Stimulated activated naive CD8-positive, alpha-beta T cell treated with anti-CD3 and anti-CD28 coated beads, Interleukin-15, amount 100 ng/mL, for 72 hours (primary cell): ENCODE results near the gene ITK.
"Not testable (repeated sequence)": the region's sequence is repeated elsewhere in the genome, so short reads cannot be mapped to it uniquely, and the experiment has no call there.

Source experiments
- ATAC-seq: fragments of 150-1000 bp; cut with Tn5 transposase; 2 replicates; pipeline ENCODE4 v1.10.0; 2021; ENCODE audit warnings: mild to moderate bottlenecking, moderate library complexity
- DNase-seq, 2 donors: peaks; one replicate each; pipeline ENCODE4 v3.0.0; 2021 to 2022
- H3K27ac Mint-ChIP-seq, 2 donors: one replicate each; pipeline ENCODE4 v1.8.0; 2022; ENCODE audit warnings: mild to moderate bottlenecking in 2 of 2, mixed read lengths in 2 of 2, moderate library complexity in 2 of 2
- H3K27me3 Mint-ChIP-seq: one replicate; pipeline ENCODE4 v1.8.0; 2022; ENCODE audit warnings: mixed read lengths
- H3K4me1 Mint-ChIP-seq: one replicate; pipeline ENCODE4 v1.8.0; 2022; ENCODE audit warnings: mild to moderate bottlenecking, mixed read lengths
- H3K4me3 Mint-ChIP-seq, 2 donors: one replicate each; pipeline ENCODE4 v1.8.0; 2022; ENCODE audit warnings: mild to moderate bottlenecking in 2 of 2, mixed read lengths in 2 of 2, moderate library complexity in 1 of 2
- H3K9me3 Mint-ChIP-seq, 2 donors: one replicate each; pipeline ENCODE4 v1.8.0; 2022; ENCODE audit warnings: mixed read lengths in 2 of 2

Gene ITK

DNA sequence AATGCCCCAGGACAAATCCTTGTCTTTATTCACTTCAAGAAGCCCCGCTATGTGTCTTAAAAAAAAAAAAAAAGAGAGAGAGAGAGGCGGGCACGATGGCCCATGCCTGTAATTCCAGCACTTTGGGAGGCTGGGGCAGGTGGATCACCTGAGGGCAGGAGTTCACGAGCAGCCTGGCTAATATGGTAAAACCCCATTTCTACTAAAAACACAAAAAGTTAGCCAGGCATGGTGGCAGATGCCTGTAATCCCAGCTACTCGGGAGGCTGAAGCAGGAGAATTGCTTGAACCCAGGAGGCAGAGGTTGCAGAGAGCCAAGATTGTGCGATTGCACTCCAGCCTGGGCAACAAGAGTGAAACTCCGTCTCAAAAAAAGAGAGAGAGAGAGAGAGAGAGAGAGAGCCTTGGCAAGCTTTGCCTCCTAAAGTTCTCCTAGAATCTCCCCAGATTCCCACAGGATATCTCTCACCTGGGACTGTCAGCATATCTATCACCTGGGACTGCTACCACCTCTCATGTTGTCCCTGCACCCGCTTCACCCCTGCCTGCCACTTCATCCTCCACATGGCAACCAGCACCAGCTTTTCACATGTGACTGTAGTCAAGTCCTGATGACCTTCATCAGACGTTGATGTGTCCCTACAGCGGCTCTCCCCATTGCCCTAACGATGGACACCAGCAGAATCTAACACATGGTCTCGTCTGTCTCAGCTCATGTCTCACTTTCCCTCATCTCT lies 5.8 kb downstream of the ITK start:
- ATAC-seq: peak; percentile 15
- peak overlapping the region; percentile 73 to 87 for H3K4me3 Mint-ChIP-seq

GRCh38 chr5:157187046-157187754 lies 6.6 kb downstream of the ITK start:
- ATAC-seq: peak; percentile 41
- Mint-ChIP-seq H3K9me3 (no peaks in the 10 kb centered on the region), H3K27ac (peak overlapping the region; percentile 81 to 85), H3K4me3 (peak overlapping the region; percentile 73 to 87), H3K27me3 (no peaks in the 10 kb centered on the region), H3K4me1 (peaks cover 54% of the 10 kb centered on the region)
- DNase-seq: no peak

More for the DNA sequence above, 5.8 kb downstream of the ITK start:
- DNase-seq: no peak
- H3K9me3 Mint-ChIP-seq: no peaks in the 10 kb centered on the region
- H3K4me1 Mint-ChIP-seq: peaks cover 47% of the 10 kb centered on the region
- H3K27ac Mint-ChIP-seq: peak overlapping the region; percentile 85
- no peaks in the 10 kb centered on the region for H3K27me3 Mint-ChIP-seq

DNA sequence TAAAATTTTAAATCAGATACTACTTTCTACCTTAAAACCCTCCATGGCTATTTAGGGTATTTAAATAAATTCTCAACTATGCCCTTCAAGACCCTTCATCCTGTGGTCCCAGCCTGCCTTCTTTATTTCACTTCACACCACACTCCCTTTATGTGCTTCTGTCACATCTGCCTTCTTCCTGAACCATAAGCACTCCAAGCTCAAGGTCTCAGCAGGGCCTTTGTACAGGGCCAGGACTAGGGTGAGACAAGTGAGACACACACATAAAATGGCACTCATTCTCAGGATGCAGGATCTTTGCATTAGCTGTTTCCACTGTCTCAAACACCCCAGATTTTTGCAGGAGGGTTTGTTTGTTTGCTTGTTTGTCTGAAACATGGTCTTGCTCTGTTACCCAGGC lies 7.6 kb downstream of the ITK start:
- peak overlapping the region; percentile 83 to 93 for H3K27ac Mint-ChIP-seq
- H3K9me3 Mint-ChIP-seq: no peaks in the 10 kb centered on the region
- no peak for ATAC-seq
- peak overlapping the region; percentile 73 to 87 for H3K4me3 Mint-ChIP-seq
- H3K4me1 Mint-ChIP-seq: peaks cover 64% of the 10 kb centered on the region
- no peaks in the 10 kb centered on the region for H3K27me3 Mint-ChIP-seq
- DNase-seq: no peak

DNA sequence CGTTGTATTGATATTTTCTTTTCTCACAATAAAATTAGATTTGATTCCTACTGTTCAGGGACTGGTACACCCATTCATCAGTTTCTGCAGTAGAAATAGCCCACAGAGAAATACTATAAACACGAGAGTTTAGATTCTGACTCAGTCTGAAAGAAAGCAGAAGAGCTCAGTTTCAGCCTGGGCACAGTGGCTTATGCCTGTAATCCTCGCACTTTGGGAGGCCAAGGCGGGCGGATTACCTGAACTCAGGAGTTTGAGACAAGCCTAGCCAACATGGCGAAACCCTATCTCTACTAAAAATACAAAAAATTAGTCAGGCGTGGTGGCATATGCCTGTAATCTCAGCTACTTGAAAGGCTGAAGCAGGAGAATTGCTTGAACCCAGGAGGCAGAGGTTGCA lies 8.6 kb downstream of the ITK start:
- H3K4me3 Mint-ChIP-seq: peak overlapping the region; percentile 73 to 87
- DNase-seq (peak in 1 of 2 donors; percentile 63), ATAC-seq (peak; percentile 80)
- H3K27me3 Mint-ChIP-seq: no peaks in the 10 kb centered on the region
- peak overlapping the region; percentile 83 to 93 for H3K27ac Mint-ChIP-seq
- H3K9me3 Mint-ChIP-seq: no peaks in the 10 kb centered on the region
- H3K4me1 Mint-ChIP-seq: peaks cover 74% of the 10 kb centered on the region

DNA sequence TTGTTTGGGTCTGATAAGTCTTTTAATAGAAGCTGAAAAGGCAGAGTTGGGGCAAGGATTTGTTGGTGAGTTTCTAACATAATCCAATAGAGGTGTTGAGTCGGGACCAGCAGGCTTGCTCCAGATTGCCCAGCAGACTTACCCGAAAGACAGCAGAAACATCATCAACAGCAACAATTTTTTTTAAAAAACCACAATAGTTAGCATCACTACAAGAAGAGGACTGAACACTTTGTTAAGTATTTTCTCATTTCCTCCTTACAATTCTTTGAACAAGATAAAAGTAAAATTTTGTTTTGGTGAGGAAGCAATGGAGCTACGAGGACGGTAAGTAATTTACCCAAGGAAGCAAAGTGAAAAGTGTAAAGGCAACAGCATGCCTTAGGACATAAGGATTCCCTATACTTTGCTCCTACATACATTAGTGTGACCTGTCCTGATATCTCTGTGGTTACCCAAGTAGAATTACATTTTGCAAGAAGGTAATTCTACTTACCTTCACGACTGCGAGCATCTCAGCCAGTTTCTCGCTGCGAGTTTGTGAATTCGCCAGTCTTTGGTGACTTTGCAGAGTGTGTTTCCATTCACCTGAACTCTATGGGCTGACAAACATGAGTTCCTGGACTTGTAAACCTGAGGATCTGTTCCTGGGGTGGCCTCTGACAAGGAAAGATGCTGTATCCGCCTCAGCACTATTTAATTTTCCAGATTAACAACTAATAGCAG lies 13.2 kb downstream of the ITK start:
- DNase-seq (peak in 1 of 2 donors; percentile 23), ATAC-seq (no peak)
- Mint-ChIP-seq H3K27ac (peak overlapping the region; percentile 73 to 79), H3K4me1 (peaks cover 87% of the 10 kb centered on the region), H3K4me3 (peak overlapping the region; percentile 72 to 86), H3K27me3 (no peaks in the 10 kb centered on the region), H3K9me3 (no peaks in the 10 kb centered on the region)

- DNase-seq (peak in 1 of 2 donors; percentile 12), ATAC-seq (no peak)
- Mint-ChIP-seq H3K4me3 (peak overlapping the region; percentile 65 to 86), H3K27ac (peak overlapping the region; percentile 29 to 79), H3K27me3 (no peaks in the 10 kb centered on the region), H3K9me3 (no peaks in the 10 kb centered on the region), H3K4me1 (peaks cover 91% of the 10 kb centered on the region)
Measured at GRCh38 chr5:157196045-157196444, 15.4 kb downstream of the ITK start.

DNA sequence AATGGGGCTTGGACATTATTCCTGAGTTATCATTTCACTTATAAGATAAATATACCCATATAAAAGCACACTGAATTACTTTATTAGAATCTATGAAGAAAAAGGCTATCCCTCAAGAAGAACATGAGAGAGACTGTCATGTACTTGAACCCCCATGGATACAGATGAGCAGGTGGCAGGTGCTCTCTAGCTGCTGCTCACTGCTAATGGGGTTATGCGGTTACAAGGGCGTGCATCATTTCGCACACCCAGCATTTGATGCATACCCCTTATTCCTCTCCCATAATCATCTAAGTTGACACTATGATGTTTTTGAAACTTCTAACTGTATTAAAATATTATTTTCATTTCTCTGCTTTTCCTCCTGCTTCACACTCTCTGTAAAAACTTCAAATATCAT lies 16.4 kb downstream of the ITK start:
- DNase-seq (peak in 1 of 2 donors; percentile 41), ATAC-seq (peak; percentile 55)
- Mint-ChIP-seq H3K4me1 (peaks cover 96% of the 10 kb centered on the region), H3K27ac (peak overlapping the region; percentile 74 to 95), H3K9me3 (no peaks in the 10 kb centered on the region), H3K4me3 (peak overlapping the region; percentile 28 to 86), H3K27me3 (no peaks in the 10 kb centered on the region)

DNA sequence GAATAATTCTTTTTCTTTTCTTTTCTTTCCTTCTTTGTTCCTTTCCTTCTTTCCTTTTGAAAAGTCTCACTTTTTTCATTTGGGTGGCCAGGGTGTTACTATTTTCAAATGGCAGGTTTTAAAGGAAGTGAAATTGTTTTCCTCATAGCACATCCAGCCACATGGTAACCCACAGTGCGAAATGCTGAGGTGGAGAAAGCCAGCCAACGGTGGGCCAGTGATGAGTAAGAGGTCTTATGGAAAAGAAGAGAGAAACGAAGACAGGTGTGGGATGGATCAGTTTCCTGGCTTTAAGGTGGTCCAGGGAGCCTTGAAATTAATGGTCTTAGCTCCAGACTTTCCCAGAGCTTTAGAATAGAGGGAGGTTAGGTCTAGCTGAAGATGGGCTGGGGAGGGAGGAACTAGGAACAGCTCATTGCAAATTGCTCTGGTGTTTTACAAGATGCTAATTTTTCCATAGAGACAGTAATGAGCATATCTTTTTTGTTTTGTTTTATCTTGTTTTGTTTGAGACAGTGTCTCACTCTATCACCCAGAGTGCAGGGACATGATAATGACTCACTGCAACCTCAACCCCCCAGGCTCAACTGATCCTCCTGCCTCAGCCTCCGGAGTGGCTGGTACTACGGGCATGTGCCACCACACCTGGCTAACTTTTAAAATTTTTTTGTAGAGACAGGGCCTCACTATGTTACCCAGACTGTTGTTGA lies 17.8 kb downstream of the ITK start:
- ATAC-seq (peak; percentile 82), DNase-seq (peak in 1 of 2 donors; percentile 64)
- Mint-ChIP-seq H3K27ac (peak overlapping the region; percentile 87 to 95), H3K27me3 (no peaks in the 10 kb centered on the region), H3K9me3 (no peaks in the 10 kb centered on the region), H3K4me1 (peaks cover 96% of the 10 kb centered on the region), H3K4me3 (peak overlapping the region; percentile 75 to 86)

GRCh38 chr5:157201857-157202256 lies 21.2 kb downstream of the ITK start:
- Mint-ChIP-seq H3K27ac (peak overlapping the region; percentile 40 to 93), H3K9me3 (peaks cover 0 to 7% of the 10 kb centered on the region in 2 donors), H3K27me3 (no peaks in the 10 kb centered on the region), H3K4me1 (peaks cover 94% of the 10 kb centered on the region), H3K4me3 (peak overlapping the region; percentile 68 to 83)
- DNase-seq (no peak), ATAC-seq (peak; percentile 42)

GRCh38 chr5:157203417-157203816 lies 22.8 kb downstream of the ITK start:
- ATAC-seq (no peak), DNase-seq (no peak)
- Mint-ChIP-seq H3K4me3 (peak overlapping the region; percentile 66 to 83), H3K27me3 (no peaks in the 10 kb centered on the region), H3K27ac (peak overlapping the region; percentile 19 to 95), H3K4me1 (peaks cover 94% of the 10 kb centered on the region), H3K9me3 (peaks cover 0 to 7% of the 10 kb centered on the region in 2 donors)

DNA sequence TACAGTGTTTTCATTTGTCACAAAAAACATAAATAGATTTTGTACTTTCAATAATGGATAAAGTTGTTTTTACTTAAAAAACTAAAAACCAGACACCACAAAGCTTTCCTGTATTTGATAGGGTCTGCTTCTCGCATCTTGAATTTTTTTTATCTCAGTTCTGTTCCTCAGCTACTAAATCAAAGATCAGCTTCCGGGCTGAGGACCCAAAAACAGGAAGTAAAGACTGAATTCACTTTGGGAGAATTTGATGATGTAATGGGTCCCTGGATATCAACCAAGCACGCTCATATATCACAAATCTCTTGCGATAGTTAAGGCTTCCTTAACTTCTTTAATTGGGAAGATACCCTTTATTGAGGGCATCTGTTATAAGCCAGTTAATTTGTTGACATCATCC lies 24.1 kb downstream of the ITK start:
- Mint-ChIP-seq H3K4me1 (peaks cover 94% of the 10 kb centered on the region), H3K9me3 (peaks cover 0 to 7% of the 10 kb centered on the region in 2 donors), H3K27ac (peak overlapping the region; percentile 19 to 80), H3K4me3 (peak overlapping the region; percentile 66 to 83), H3K27me3 (no peaks in the 10 kb centered on the region)
- ATAC-seq (no peak), DNase-seq (no peak)

GRCh38 chr5:157205708-157206107 lies 25.1 kb downstream of the ITK start:
- H3K27ac Mint-ChIP-seq: no peak overlapping the region
- no peaks in the 10 kb centered on the region for H3K27me3 Mint-ChIP-seq
- ATAC-seq: no peak
- peaks cover 0 to 7% of the 10 kb centered on the region in 2 donors for H3K9me3 Mint-ChIP-seq
- peaks cover 93% of the 10 kb centered on the region for H3K4me1 Mint-ChIP-seq
- no peak for DNase-seq
- H3K4me3 Mint-ChIP-seq: peak overlapping the region in 1 of 2 donors; percentile 76

DNA sequence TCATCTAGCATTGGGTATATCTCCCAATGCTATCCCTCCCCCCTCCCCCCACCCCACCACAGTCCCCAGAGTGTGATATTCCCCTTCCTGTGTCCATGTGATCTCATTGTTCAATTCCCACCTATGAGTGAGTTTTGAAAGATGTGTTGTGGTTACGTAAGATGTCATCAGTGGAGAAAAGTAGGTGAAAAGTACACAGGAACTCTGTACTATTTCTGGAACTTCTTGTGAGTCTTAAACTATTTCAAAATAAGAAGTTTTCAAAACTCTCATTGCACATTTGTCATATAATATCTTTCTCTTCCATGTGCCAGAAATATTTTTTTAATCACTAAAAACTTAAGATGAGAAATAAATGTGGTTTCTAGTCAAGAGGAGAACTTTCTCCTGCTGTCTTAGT lies 30.0 kb downstream of the ITK start:
- peaks cover 99% of the 10 kb centered on the region for H3K4me1 Mint-ChIP-seq
- peak overlapping the region; percentile 12 to 85 for H3K27ac Mint-ChIP-seq
- H3K27me3 Mint-ChIP-seq, ATAC-seq, DNase-seq, H3K9me3 Mint-ChIP-seq: not testable (repeated sequence)
- peak overlapping the region in 1 of 2 donors; percentile 40 for H3K4me3 Mint-ChIP-seq

- DNase-seq (no peak), ATAC-seq (no peak)
- Mint-ChIP-seq H3K4me3 (peak overlapping the region; percentile 44 to 60), H3K27ac (peak overlapping the region; percentile 14 to 62), H3K27me3 (no peaks in the 10 kb centered on the region), H3K4me1 (peaks cover 99% of the 10 kb centered on the region), H3K9me3 (no peaks in the 10 kb centered on the region)
Measured at GRCh38 chr5:157212307-157212706, 31.7 kb downstream of the ITK start.
